GM18867 (cell line): ENCODE measurements around the gene PFDN2.
A peak's percentile ranks its signal among the peaks of the same experiment; 100 is the strongest.
"Not testable (repeated sequence)": the region's sequence is repeated elsewhere in the genome, so short reads cannot be mapped to it uniquely, and the experiment has no call there.

ENCODE experiments used
- ATAC-seq: cut with Tn5 transposase; IDR thresholded peaks from one replicate; pipeline ENCODE4 v1.9.1; 2021; ENCODE audit warnings: mild to moderate bottlenecking, moderate library complexity; ENCODE audit not compliant: unreplicated experiment

The PFDN2 gene

DNA sequence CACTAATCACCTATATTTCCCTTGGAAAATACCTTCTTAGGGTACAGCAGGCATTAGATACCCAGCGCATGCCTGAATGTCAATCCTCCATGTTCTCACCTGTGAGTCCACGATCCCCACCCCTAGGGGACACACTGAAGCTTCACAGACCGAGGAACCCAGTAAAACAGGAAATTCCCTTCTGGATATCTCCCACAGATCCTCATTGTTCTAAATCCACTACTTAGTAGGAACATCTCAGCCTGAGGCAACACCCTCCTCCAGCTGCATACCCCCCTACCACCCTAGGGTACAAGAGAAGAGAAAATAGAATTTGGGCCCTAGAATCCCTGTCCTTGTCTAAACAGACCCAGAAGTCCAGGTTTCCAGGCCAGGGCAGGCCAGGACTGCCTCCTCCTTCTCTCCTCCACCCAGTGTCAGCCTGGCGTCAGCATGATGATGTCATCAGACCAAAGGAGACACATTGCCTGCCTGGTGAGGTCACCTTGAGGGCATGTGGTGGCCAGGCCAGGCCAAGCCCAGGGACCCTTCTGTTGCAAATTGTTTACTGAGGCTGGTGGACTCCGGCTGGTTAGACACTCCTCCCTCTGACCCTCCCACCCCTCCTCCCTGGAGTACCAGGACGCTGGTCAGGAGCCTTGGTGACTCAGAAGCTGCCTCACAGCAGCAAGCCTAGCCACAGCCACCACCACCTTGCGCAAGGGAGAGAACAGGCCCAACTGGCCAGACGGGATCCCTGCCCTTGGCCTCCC is 34.7 kb downstream of the PFDN2 start:
- no peak for ATAC-seq

DNA sequence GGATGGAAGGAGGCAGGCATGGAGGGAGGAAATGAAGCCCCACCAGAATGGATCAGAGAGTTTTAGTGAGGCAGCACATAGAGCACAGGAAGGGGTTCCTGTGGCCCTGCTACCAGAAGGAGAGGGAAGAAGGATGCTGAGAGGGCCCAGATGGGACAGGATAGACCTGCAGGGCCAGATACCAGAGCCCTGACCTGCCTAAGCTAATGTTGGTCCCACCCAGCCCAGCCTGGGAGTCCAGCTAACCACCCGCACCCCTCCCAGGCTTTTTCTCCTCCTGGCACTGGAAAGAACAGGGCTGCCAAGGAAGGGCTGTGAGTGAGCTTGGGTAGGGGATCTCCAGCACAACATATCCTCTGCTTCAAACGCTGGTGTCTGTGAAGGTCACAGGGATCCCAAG is 35.4 kb downstream of the PFDN2 start:
- no peak for ATAC-seq

DNA sequence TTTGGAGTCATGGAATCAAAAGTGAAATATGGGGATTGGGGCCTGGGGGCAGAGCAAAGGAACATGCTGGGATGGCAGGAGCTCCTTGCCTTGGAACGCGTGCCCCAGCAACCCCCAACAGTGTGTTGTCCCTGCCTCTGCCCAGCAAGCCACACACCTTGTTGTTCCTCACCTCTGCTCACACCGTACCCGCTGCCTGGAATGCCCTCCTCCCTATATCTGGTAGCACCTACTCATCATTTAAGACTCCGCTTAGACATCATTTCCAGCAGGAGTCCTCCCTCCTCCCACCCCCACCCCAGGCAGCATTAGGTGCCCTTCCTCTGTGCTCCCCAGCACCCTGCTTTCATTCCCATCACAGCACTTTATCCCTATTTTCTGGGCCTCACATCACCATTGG is 36.3 kb downstream of the PFDN2 start:
- ATAC-seq, result no peak

- ATAC-seq, result no peak
These were observed 37.1 kb downstream of the PFDN2 start for GRCh38 chr1:161080441-161081405.

GRCh38 chr1:161079436-161080110 is 38.3 kb downstream of the PFDN2 start:
- no peak for ATAC-seq

DNA sequence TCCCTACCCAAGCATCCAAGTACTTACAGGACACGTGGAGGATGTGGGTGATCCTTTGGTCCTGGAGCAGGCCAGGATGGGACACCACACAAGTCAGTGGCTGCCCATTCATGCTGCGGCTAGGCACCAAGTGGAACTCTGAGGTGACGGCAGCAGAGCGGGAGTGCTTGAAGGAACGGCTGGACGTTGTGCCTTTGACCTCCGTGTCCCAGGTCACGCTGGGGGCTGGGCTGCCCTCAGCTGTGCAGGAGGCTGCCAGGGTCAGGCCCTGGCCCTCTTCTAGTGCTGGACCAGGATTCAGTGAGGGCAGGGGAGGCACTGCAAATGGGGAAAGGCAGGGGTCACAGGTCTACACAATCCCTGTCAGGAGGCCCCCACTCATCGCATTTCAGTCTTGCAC is 40.4 kb downstream of the PFDN2 start:
- ATAC-seq, result no peak

DNA sequence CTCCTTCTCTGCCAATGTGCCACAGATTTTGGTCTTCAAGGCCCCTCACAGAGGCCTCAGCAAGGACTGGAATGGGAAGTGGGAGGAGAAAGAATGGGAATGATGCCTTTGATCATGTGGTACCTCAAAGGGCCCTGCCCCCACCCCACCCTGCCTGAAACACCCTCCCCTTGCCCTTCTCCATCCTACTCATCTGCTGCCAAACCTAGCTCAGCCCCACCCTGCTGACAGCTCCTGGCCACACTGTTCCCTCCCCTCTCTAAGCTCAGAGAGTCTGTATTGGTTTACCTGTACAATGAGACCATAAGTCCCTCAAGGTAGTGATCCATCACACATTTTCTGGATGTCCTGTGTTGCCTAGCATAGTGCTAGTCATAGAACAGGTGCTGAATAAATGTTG is 41.4 kb downstream of the PFDN2 start:
- no peak for ATAC-seq

DNA sequence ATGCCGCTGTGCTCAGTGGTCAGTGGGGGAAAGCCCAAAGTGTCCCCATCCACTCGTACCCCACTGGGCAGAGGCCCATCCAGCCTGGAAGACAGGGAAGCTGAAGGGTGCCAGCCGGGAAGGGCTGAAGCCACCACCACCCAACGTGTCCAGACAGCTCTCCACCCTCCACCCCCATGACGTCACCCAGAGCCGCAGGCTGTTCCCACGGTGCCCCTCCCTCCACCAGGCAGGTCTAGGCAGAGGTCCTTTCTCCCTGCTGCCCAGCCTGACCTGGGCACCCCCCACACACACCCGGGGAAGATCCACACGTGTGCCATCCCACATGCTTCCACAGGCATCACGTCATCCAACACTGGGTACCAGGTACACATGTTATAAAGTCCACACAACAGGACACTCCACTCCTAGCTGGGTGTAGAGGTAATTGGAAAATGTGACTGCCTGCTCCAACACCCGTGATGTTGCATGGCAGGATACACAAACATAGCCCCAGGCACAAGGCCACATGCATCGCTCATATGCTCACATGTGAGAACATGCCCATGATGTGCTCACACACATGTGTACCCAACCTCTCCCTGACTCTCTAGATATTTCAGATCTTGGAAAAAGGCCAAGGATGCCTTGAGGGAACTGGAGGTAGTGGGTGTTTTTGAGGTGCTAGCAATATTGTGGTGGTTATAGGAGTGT is 43.0 kb downstream of the PFDN2 start:
- ATAC-seq, result no peak

- no peak for ATAC-seq
These were observed 44.2 kb downstream of the PFDN2 start for GRCh38 chr1:161073474-161074121.

DNA sequence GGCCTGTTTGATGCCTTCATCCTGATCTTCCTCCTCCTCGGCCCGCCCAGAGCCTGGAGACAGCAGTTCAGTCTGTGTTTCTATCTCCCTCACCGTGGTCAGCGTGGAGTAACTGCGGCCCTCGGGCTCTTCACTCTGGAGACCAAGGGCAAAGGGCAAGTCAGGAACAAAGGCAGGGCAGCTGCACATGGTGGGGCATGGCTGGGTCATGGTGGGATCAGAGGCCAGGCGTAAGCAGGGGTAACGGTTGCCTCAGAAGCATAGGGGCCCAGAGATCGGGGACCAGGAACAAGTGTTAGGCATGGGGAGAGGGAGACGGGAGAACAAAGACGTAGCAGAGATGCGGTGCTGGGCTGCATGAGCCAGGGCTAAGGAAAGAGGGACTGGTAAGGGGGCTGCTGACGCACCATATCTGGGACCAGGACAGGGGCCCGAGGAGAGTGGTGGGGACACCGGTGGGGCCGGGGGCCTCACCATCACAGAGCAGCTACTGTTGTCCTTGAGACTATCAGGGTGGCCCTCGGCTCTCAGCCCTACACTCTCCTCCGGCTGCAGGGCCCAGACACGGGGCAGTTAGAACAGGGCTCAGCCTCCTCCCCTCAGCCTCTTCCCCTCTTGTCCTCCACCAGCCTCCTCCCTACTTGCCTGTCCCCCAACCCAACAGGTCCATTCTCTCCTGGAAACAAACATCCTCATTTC is 44.9 kb downstream of the PFDN2 start:
- no peak for ATAC-seq

GRCh38 chr1:161071886-161072371 is 45.9 kb downstream of the PFDN2 start:
- ATAC-seq, result no peak

- no peak for ATAC-seq
These were observed 47.1 kb downstream of the PFDN2 start for GRCh38 chr1:161070761-161071160.

DNA sequence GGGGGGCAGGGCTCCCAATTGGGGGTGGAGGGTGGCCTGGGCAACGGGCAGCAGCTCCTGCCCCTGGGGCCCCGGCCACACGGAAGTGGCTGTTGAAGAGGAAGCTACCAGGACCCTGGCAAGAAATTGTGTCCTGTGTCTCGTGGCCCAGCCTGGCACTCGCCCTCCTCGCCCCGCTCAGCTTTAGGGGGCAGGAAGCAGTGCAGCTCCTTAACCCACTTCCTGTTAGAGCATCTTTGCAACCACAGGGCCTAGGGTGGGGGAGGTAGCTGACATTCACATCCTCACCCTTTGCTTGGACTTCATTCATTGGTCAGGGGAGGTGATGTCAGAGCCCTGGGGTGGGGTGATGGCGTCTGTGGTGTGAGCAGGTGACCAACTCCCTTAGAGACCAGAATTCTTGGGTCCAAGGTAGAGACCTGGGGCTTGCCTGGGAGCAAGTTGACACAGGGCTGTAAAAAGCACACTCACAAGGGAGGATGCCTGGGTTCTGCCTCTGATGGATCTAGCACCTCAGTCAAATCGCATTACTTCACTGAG is 48.0 kb downstream of the PFDN2 start, which contains the start of gene ARHGAP30:
ARHGAP30 (minus strand) TSS at position 161 of the 540 bp plus-strand sequence. CDS start 267 bp downstream, outside the sequence.
- peak; percentile 87 for ATAC-seq

DNA sequence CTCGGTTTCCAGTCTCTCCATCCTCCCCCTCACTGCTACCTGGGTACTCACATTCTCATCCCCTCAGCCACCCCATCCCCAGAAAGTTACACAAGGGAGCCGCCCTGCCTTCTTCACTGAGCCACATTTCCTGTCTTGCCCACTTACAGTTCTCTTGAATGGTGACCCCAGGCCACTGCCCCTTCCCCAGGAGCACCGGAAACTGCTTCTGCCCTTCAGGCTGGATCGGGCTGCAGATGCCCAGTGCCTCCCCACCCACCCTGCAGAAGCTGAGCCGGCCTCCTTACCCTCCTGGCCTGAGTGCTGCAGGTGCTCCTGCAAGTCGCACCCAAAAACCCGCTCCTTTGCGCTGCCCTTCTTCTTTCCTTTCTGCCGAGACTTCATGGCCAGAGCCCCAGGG is 48.6 kb downstream of the PFDN2 start:
- no peak for ATAC-seq

- ATAC-seq, result peak; percentile 48
These were observed 49.3 kb downstream of the PFDN2 start for GRCh38 chr1:161068306-161069234.

DNA sequence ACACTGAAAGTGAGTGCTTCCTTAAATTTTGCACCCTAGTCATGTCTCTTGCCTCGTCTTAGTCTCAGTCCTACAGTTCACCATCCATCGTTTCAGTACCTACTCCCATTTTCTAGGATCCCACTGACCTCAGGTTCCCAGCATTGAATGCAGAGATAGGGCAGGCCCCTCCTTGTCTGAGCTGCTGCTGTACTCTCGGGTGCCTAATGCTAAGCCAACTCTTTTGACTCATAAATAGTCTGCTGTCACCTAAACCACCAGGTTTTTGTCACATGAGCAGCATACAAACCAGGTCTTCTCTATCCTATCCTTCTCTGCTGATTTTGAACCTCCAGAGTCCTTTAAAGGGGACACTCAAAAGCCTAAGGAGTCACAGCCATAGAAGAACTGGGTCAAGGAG is 51.1 kb downstream of the PFDN2 start:
- ATAC-seq, result no peak

- not testable (repeated sequence) for ATAC-seq
These were observed 52.2 kb downstream of the PFDN2 start for GRCh38 chr1:161065681-161066080.

DNA sequence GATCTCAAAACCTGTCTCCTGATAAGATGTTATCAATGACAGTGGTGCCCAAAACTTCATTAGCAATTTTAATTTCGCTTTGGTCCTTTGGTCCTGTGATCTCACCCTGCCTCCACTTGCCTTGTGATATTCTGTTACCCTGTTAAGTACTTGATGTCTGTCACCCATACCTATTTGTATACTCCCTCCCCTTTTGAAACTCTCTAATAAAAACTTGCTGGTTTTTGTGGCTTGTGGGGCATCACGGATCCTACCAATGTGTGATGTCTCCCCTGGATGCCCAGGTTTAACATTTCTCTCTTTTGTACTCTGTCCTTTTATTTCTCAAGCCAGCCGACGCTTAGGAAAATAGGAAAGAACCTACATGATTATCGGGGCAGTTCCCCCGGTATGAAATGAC is 53.9 kb downstream of the PFDN2 start:
- not testable (repeated sequence) for ATAC-seq
